Neuronal stem cell (in vitro differentiated cells): ENCODE data around the gene TACC2.

ENCODE experiments used
- DNase-seq: peaks from one replicate; pipeline ENCODE4 v3.0.0-alpha.2; 2013; ENCODE audit warnings: low spot score
- H2AFZ ChIP-seq: one replicate; pipeline ENCODE4 v1.6.1; 2013; ENCODE audit warnings: mild to moderate bottlenecking, low read length, inconsistent platforms
- H2AK5ac ChIP-seq: 2 replicates; pipeline ENCODE4 v1.6.1; 2013; ENCODE audit warnings: low read depth, mild to moderate bottlenecking, inconsistent platforms, low read length, moderate library complexity, mixed read lengths
- H2BK120ac ChIP-seq: 2 replicates; pipeline ENCODE4 v1.6.1; 2013; ENCODE audit warnings: low read depth, mild to moderate bottlenecking, inconsistent platforms, low read length, moderate library complexity, mixed read lengths
- H2BK12ac ChIP-seq: one replicate; pipeline ENCODE4 v1.6.1; 2013; ENCODE audit warnings: low read length, inconsistent platforms
- H2BK15ac ChIP-seq: 2 replicates; pipeline ENCODE4 v1.6.1; 2013; ENCODE audit warnings: mild to moderate bottlenecking, low read length, inconsistent platforms, mixed read lengths
- H2BK5ac ChIP-seq: one replicate; pipeline ENCODE4 v1.6.1; 2013; ENCODE audit warnings: inconsistent platforms, mild to moderate bottlenecking, low read length, moderate library complexity
- H3K14ac ChIP-seq: one replicate; pipeline ENCODE4 v1.6.1; 2013; ENCODE audit warnings: low read length, inconsistent platforms
- H3K18ac ChIP-seq: 2 replicates; pipeline ENCODE4 v1.6.1; 2013; ENCODE audit warnings: low read length, inconsistent platforms
- H3K23ac ChIP-seq: 2 replicates; pipeline ENCODE4 v1.6.1; 2013; ENCODE audit warnings: low read depth, mild to moderate bottlenecking, mixed read lengths, low read length, inconsistent platforms; ENCODE audit not compliant: poor library complexity
- H3K27ac ChIP-seq: replicated peaks from 3 replicates; pipeline ENCODE4 v1.5.1; 2013; ENCODE audit warnings: low read length, inconsistent platforms
- H3K27me3 ChIP-seq, 3 experiments: 2 replicates each; pipeline ENCODE4 v1.6.1; 2013; ENCODE audit warnings: low read length in 3 of 3, mild to moderate bottlenecking in 2 of 3, inconsistent platforms in 1 of 3, low read depth in 1 of 3, mixed read lengths in 1 of 3, moderate library complexity in 1 of 3; ENCODE audit not compliant: control insufficient read depth in 3 of 3, insufficient read depth in 3 of 3
- H3K36me3 ChIP-seq, 2 donors: replicated peaks in 1 of 2; 2 replicates each; pipeline ENCODE4 v1.6.1; 2013; ENCODE audit warnings: low read length in 2 of 2; ENCODE audit not compliant: control insufficient read depth in 2 of 2, insufficient read depth in 2 of 2
- H3K4ac ChIP-seq: 2 replicates; pipeline ENCODE4 v1.6.1; 2013; ENCODE audit warnings: inconsistent platforms, mild to moderate bottlenecking, low read length, moderate library complexity
- H3K4me1 ChIP-seq, 2 donors: 1 replicate in 1 of 2; 2 replicates in 1 of 2; pipeline ENCODE4 v1.6.1; 2013; ENCODE audit warnings: low read length in 2 of 2, low read depth in 1 of 2; ENCODE audit not compliant: control insufficient read depth in 2 of 2, insufficient read depth in 1 of 2
- H3K4me2 ChIP-seq: one replicate; pipeline ENCODE4 v1.6.1; 2013; ENCODE audit warnings: mild to moderate bottlenecking, low read length, inconsistent platforms; ENCODE audit not compliant: insufficient read depth, poor library complexity, severe bottlenecking
- H3K4me3 ChIP-seq, 2 donors: 2 replicates each; pipeline ENCODE4 v1.5.1; 2013; ENCODE audit warnings: low read length in 2 of 2, mild to moderate bottlenecking in 2 of 2, inconsistent platforms in 1 of 2, moderate library complexity in 1 of 2
- H3K79me1 ChIP-seq: one replicate; pipeline ENCODE4 v1.6.1; 2013; ENCODE audit warnings: low read depth, mild to moderate bottlenecking, inconsistent platforms, low read length, moderate library complexity
- H3K9ac ChIP-seq: one replicate; pipeline ENCODE4 v1.6.1; 2013; ENCODE audit warnings: mild to moderate bottlenecking, low read depth, low read length, inconsistent platforms; ENCODE audit not compliant: poor library complexity
- H3K9me3 ChIP-seq, 2 donors: replicated peaks in 1 of 2; 2 replicates each; pipeline versions ENCODE3 to v1.6.1; 2013; ENCODE audit warnings: low read length in 2 of 2, mild to moderate bottlenecking in 2 of 2, inconsistent platforms in 1 of 2, low read depth in 1 of 2, mixed read lengths in 1 of 2, moderate library complexity in 1 of 2; ENCODE audit not compliant: control insufficient read depth in 2 of 2, insufficient read depth in 1 of 2
- H4K8ac ChIP-seq: one replicate; pipeline ENCODE4 v1.6.1; 2013; ENCODE audit warnings: low read depth, mild to moderate bottlenecking, inconsistent platforms, low read length, moderate library complexity
- H4K91ac ChIP-seq: one replicate; pipeline ENCODE4 v1.6.1; 2013; ENCODE audit warnings: low read length, low read depth, mild to moderate bottlenecking, inconsistent platforms; ENCODE audit not compliant: poor library complexity
- WGBS, 2 donors: extraction: QIAGEN DNeasy Blood & Tissue Kit; methylation state at CpG; one replicate each; pipeline ENCODE4 v1.1.7; 2013; ENCODE audit warnings: missing lambda C conversion rate in 2 of 2, mixed read lengths in 1 of 2; ENCODE audit not compliant: insufficient read length in 2 of 2, insufficient replicate concordance in 1 of 2; ENCODE audit errors: extremely low coverage in 2 of 2; 5-methylcytosine and 5-hydroxymethylcytosine counted together

The TACC2 gene

DNA sequence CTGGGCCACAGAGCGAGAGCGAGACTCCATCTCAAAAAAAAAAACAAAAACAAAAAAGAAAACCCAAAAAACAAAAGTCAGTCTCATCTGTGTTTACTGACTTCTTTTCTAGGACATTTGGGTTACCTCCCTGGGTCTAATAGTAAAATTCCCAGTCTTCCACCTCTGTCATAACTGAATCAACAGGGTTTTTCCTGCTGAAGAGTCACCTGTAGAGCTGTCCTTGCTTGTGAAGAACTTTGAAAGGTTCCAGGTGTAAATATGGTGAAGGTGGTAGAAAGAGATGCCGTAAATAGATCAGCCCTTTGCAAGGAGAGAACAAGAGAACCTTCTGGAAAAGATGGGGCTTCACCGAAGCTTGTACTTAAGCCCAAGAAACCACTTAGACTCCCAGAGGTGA lies 169.4 kb downstream of the TACC2 start:
- H4K91ac ChIP-seq = no peak overlapping the region
- no peaks in the 10 kb centered on the region for H3K79me1 ChIP-seq
- H2BK120ac ChIP-seq = no peak overlapping the region
- H4K8ac ChIP-seq = no peak overlapping the region
- no peak overlapping the region for H3K4me2 ChIP-seq
- no peak overlapping the region for H3K4me3 ChIP-seq
- no peak overlapping the region for H3K23ac ChIP-seq
- no peak overlapping the region for H2BK12ac ChIP-seq
- no peak overlapping the region for H2BK15ac ChIP-seq
- peaks cover 0 to 11% of the 10 kb centered on the region in 2 donors for H3K36me3 ChIP-seq
- no peaks in the 10 kb centered on the region for H3K27me3 ChIP-seq
- H3K9me3 ChIP-seq = no peaks in the 10 kb centered on the region
- H3K4me1 ChIP-seq = peaks cover 28 to 32% of the 10 kb centered on the region in 2 donors
- no peak overlapping the region for H2AFZ ChIP-seq
- H3K18ac ChIP-seq = no peak overlapping the region
- no peak overlapping the region for H2BK5ac ChIP-seq
- no peak for DNase-seq
- H3K9ac ChIP-seq = no peak overlapping the region
- H3K4ac ChIP-seq = no peak overlapping the region
- H3K27ac ChIP-seq = no peak overlapping the region
- no peak overlapping the region for H2AK5ac ChIP-seq
- no peak overlapping the region for H3K14ac ChIP-seq
- no CpG with 5 or more reads among the region's 4 CpGs for WGBS, 2 donors

DNA sequence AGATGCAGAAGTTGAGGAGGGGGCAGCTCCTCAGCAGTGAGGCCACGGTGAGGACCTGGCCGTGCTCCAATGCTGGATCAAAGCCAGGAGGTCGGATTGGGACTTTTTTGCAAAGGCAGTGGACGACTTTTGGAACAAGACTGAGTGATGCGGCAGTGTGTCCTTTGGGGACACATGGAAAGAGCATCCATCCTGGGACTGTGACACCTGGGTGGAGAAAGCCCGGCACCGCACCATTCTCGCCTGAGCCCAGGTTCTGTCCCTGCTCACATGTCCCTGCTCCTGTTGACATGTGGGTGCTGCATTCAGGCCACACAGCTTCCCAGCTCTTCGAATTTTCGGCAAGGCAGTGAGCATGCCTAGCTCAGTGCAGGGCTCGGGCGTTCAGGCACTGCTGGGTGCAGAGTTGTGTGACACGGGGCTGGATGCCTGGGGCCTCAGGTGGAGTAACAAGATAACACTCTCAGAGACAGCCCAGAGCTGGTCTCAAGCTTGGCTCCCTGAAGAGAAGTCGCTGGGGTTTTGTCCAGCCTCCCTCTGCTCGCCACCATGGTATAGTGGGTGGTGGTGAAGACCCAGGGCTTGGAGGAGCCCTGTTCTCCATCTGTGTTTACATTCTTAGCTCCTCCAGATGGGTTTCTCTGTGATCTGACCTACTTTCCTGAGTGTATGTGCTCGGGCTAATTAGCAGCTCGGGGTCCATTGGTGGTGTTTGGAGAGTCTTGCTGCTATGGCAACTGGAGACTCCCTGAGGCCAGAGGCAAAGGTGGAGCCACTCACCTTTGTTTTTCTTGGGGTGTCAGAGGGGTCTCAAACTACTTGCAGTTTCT lies 170.4 kb downstream of the TACC2 start:
- Histone ChIP-seq H3K36me3 (peaks cover 0 to 11% of the 10 kb centered on the region in 2 donors), H3K4me1 (peaks cover 28 to 30% of the 10 kb centered on the region in 2 donors), H2BK15ac (peak overlapping the region; percentile 28), H3K4me2 (no peak overlapping the region), H2BK12ac (no peak overlapping the region), H4K91ac (no peak overlapping the region), H2AK5ac (no peak overlapping the region), H3K18ac (peak overlapping the region; percentile 60), H3K9ac (no peak overlapping the region), H2BK5ac (no peak overlapping the region), H2AFZ (no peak overlapping the region), H3K9me3 (no peaks in the 10 kb centered on the region), H4K8ac (no peak overlapping the region), H3K4ac (no peak overlapping the region), H3K79me1 (peaks cover 5% of the 10 kb centered on the region), H2BK120ac (no peak overlapping the region), H3K4me3 (no peak overlapping the region), H3K27ac (peak overlapping the region; percentile 38), H3K27me3 (no peaks in the 10 kb centered on the region), H3K23ac (no peak overlapping the region), H3K14ac (peak overlapping the region; percentile 27)
- WGBS, 2 donors = no CpG with 5 or more reads among the region's 17 CpGs
- no peak for DNase-seq

DNA sequence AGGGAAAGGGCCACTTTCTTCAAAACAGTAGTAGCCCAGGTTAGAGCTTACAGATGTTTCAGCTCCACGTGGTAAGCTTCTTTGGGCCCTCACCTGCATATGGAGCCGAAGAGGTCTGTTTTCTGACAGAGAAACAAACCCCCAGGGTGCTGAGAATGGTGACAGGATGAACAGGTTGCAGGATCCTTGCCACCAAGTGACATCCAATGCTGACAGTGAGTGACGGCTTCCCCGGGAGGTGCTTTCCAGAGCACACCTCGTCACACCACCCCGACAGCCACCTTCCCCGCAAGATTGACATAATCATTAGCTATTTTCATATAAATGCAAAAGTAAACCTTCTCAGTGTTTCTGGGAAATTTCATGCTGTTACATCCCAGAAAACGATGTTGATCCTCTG lies 172.8 kb downstream of the TACC2 start:
- Histone ChIP-seq H2AFZ (no peak overlapping the region), H3K27ac (no peak overlapping the region), H3K27me3 (no peaks in the 10 kb centered on the region), H2BK15ac (no peak overlapping the region), H2AK5ac (no peak overlapping the region), H3K36me3 (peaks cover 0 to 17% of the 10 kb centered on the region in 2 donors), H3K9me3 (no peaks in the 10 kb centered on the region), H3K4me2 (no peak overlapping the region), H4K91ac (no peak overlapping the region), H3K79me1 (peaks cover 7% of the 10 kb centered on the region), H2BK120ac (no peak overlapping the region), H3K14ac (no peak overlapping the region), H2BK12ac (no peak overlapping the region), H3K4me3 (no peak overlapping the region), H3K9ac (no peak overlapping the region), H3K4ac (no peak overlapping the region), H3K23ac (no peak overlapping the region), H2BK5ac (no peak overlapping the region), H4K8ac (no peak overlapping the region), H3K18ac (no peak overlapping the region), H3K4me1 (peaks cover 35 to 40% of the 10 kb centered on the region in 2 donors)
- WGBS, 2 donors = no CpG with 5 or more reads among the region's 8 CpGs
- DNase-seq = no peak

DNA sequence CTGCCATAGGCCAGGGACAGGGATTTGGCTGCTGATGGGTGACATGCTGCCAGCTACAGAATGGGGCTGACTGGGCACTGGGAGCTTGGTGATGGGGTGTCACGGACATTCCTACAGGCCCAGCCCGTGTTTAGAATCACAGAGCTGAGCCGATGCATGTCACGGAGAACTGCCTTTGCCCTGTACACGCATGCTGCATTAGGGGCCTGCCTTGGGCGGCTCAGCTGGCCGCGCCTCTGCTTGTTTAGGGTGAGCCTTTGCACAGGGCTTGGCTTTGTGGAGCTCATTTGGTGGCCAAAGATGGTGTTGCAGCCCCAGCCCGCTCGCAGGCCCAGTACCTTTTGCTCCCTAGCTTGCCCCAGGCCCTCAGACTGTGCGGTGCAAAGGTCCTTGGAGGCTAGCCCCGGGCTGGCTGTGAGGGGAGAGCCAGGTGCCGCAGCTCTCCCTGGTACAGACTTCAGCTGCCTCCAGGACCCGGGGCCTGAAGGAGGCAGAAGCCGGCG lies 173.8 kb downstream of the TACC2 start:
- DNase-seq = peak; percentile 46
- Histone ChIP-seq H3K4me1 (peaks cover 35 to 36% of the 10 kb centered on the region in 2 donors), H3K4ac (no peak overlapping the region), H3K4me2 (peak overlapping the region; percentile 93), H2BK120ac (peak overlapping the region; percentile 92), H3K9ac (peak overlapping the region; percentile 77), H3K79me1 (peaks cover 7% of the 10 kb centered on the region), H3K4me3 (peak overlapping the region; percentile 72 to 96), H2AK5ac (peak overlapping the region; percentile 35), H2BK5ac (peak overlapping the region; percentile 72), H2BK12ac (peak overlapping the region; percentile 51), H3K36me3 (peaks cover 0 to 19% of the 10 kb centered on the region in 2 donors), H3K9me3 (no peaks in the 10 kb centered on the region), H3K18ac (peak overlapping the region; percentile 89), H3K27me3 (no peaks in the 10 kb centered on the region), H3K23ac (no peak overlapping the region), H4K8ac (no peak overlapping the region), H3K14ac (no peak overlapping the region), H2BK15ac (peak overlapping the region; percentile 13), H2AFZ (peak overlapping the region; percentile 84), H4K91ac (no peak overlapping the region), H3K27ac (peak overlapping the region; percentile 79)
- no CpG with 5 or more reads among the region's 16 CpGs for WGBS, 2 donors
